GM06990 (cell line): ENCODE measurements around the gene RALGAPA2.

Experiments
- DNase-seq: peaks from one replicate; pipeline ENCODE4 v3.0.0-alpha.2; 2011; ENCODE audit not compliant: insufficient read length; ENCODE audit errors: extremely low read depth
- H3K27me3 ChIP-seq: replicated peaks from 2 replicates; pipeline ENCODE4 v1.6.0; 2011; ENCODE audit warnings: low read length; ENCODE audit not compliant: control insufficient read depth, insufficient read depth
- H3K36me3 ChIP-seq: 2 replicates; pipeline ENCODE4 v1.5.1; 2011; ENCODE audit warnings: low read length; ENCODE audit not compliant: control insufficient read depth, insufficient read depth
- H3K4me3 ChIP-seq: replicated peaks from 2 replicates; pipeline ENCODE4 v1.5.1; 2011; ENCODE audit warnings: low read depth, mild to moderate bottlenecking, control low read depth, low read length
- CTCF ChIP-seq: IDR thresholded peaks from 2 replicates; pipeline ENCODE4 v1.5.1; 2011; ENCODE audit warnings: low read length, control low read depth, mild to moderate bottlenecking, inconsistent platforms; ENCODE audit not compliant: insufficient read depth, poor library complexity, severe bottlenecking

The RALGAPA2 gene

DNA sequence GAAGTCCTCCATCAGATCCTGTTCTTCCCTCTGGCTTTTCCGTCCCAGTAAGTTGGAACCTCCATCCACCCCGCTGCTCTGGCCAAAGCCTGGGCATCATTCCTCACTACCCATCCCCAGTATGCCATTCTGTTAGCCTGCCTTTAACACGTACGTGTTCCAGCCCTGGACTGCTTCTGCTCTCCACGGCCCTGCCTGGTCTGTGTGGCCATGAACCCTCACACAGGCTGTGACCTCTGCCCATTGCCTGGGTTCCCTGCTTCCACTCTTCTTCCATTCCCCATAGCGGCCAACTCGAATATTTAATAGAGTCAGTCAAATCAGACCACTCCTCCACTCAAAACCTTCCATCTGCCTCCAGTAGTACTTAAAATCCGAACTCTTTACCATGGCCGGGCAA lies 29.4 kb downstream of the RALGAPA2 start:
- no peaks in the 10 kb centered on the region for H3K36me3 ChIP-seq
- no peak overlapping the region for H3K4me3 ChIP-seq
- TF ChIP-seq CTCF, result no peak
- no peak for DNase-seq
- no peaks in the 10 kb centered on the region for H3K27me3 ChIP-seq

DNA sequence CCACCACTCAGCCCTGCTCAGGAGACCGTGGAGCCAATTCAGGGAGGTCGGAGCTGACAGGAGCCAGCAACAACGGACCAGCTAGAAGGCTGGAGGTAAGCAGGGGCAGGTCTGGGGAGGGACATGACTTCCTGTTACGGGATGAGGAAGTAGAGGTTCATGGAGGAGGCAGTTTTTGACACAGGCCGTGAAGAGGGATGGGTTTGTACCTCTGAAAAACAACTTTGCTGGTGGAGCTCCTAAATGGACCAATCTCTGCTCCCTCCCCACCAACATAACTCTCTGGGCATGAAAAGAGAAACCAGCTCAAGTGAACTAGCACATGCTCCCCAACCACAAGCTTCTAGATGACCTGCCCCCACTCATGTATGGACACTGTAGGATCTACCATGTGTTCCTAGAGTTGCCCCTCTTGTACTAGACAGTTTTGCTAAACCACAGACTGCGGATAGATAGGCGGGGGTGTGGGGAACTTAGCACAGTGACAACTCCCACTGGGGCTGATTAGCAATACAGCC lies 31.4 kb downstream of the RALGAPA2 start:
- H3K4me3 ChIP-seq, result no peak overlapping the region
- H3K36me3 ChIP-seq, result no peaks in the 10 kb centered on the region
- no peak for TF ChIP-seq CTCF
- H3K27me3 ChIP-seq, result no peaks in the 10 kb centered on the region
- DNase-seq, result no peak

GRCh38 chr20:20679316-20679715 lies 33.1 kb downstream of the RALGAPA2 start:
- no peak for DNase-seq
- no peaks in the 10 kb centered on the region for H3K27me3 ChIP-seq
- no peak for TF ChIP-seq CTCF

GRCh38 chr20:20677186-20677585 lies 35.3 kb downstream of the RALGAPA2 start:
- no peak for DNase-seq
- TF ChIP-seq CTCF, result no peak
- H3K27me3 ChIP-seq, result no peaks in the 10 kb centered on the region
- no peaks in the 10 kb centered on the region for H3K36me3 ChIP-seq
- no peak overlapping the region for H3K4me3 ChIP-seq

More at GRCh38 chr20:20679316-20679715, 33.1 kb downstream of the RALGAPA2 start:
- Histone ChIP-seq H3K4me3 (no peak overlapping the region), H3K36me3 (no peaks in the 10 kb centered on the region)

GRCh38 chr20:20668639-20669038 lies 43.8 kb downstream of the RALGAPA2 start:
- DNase-seq, result peak; percentile 20
- no peak for TF ChIP-seq CTCF
- H3K36me3 ChIP-seq, result no peaks in the 10 kb centered on the region
- H3K27me3 ChIP-seq, result no peaks in the 10 kb centered on the region
- H3K4me3 ChIP-seq, result no peak overlapping the region

DNA sequence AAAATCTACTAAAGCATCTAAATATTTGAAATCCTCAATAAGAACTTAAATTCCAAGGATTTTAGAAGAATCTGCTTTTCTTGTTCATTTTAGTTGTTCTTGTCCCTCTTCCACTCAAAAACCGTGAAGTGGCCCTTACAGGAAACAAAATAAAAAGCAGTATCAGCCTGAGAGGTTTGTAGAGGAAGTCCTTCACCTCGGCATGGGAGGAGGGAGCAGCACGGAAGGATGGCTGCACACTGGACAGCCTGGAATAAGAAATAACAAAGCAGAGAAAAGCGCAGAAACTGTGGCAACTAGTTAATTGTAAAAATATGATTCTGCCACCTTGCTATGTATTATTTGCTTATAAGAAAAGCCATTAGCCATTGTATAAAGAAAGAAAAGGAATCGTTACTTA lies 46.1 kb downstream of the RALGAPA2 start:
- TF ChIP-seq CTCF, result no peak
- DNase-seq, result no peak
- H3K4me3 ChIP-seq, result no peak overlapping the region
- no peaks in the 10 kb centered on the region for H3K27me3 ChIP-seq
- H3K36me3 ChIP-seq, result no peaks in the 10 kb centered on the region
